ENCODE results near the gene IFRD1. TPM values are rescaled to one million over a fixed set of nuclear protein-coding genes. Genes with fewer than 3 reads are reported as not detected.

Gene IFRD1
- total RNA-seq, 5 donors from 2014 or later (not counting 1 experiment from before 2014, with no cell fraction given) = 45.0 to 268 (median 52.1) TPM

- H3K9me3 ChIP-seq = no peaks in the 10 kb centered on the region
- no peak overlapping the region for H3K4me3 ChIP-seq (ENCODE audit: control insufficient read depth in 1 of 2, extremely low read depth in 1 of 2, low read length in 1 of 2)
- no peaks in the 10 kb centered on the region for H3K9me3 Mint-ChIP-seq
- peaks cover 0 to 3% of the 10 kb centered on the region in 2 donors for H3K27me3 Mint-ChIP-seq
- H3K4me1 Mint-ChIP-seq = no peaks in the 10 kb centered on the region
- no peaks in the 10 kb centered on the region for H3K27me3 ChIP-seq (replicated peaks in 1 of 2; ENCODE audit: control insufficient read depth in 2 of 2, extremely low read depth in 1 of 2, insufficient read depth in 2 of 2, low read length in 1 of 2)
- H3K27ac Mint-ChIP-seq = no peak overlapping the region
- H3K4me3 Mint-ChIP-seq = no peak overlapping the region
- no CpG with 5 or more reads among the region's 3 CpGs for WGBS (ENCODE audit: insufficient coverage)
- DNase-seq (no peak), ATAC-seq (replicated peaks in 1 of 4) (no peak)
- no peaks in the 10 kb centered on the region for H3K36me3 ChIP-seq (ENCODE audit: control insufficient read depth in 2 of 2, extremely low read depth in 1 of 2, insufficient read depth in 1 of 2, low read length in 1 of 2)
- no peak overlapping the region for H3K27ac ChIP-seq (ENCODE audit: low read length)
- CTCF ChIA-PET = no interaction called here
- POLR2A ChIA-PET = no interaction called here
- H3K36me3 Mint-ChIP-seq = no peaks in the 10 kb centered on the region
- no peaks in the 10 kb centered on the region for H3K4me1 ChIP-seq (ENCODE audit: control insufficient read depth in 1 of 2, extremely low read depth in 1 of 2, insufficient read depth in 2 of 2, low read length in 2 of 2)
Measured at GRCh38 chr7:112431803-112432202, 18.5 kb upstream of the IFRD1 start.

- WGBS (ENCODE audit: insufficient coverage) = no CpG with 5 or more reads among the region's 1 CpG
- Mint-ChIP-seq H3K36me3 (no peaks in the 10 kb centered on the region), H3K4me1 (no peaks in the 10 kb centered on the region), H3K27ac (no peak overlapping the region), H3K27me3 (no peaks in the 10 kb centered on the region), H3K9me3 (no peaks in the 10 kb centered on the region), H3K4me3 (no peak overlapping the region)
- H3K27me3 ChIP-seq (replicated peaks in 1 of 2; ENCODE audit: control insufficient read depth in 2 of 2, extremely low read depth in 1 of 2, insufficient read depth in 2 of 2, low read length in 1 of 2) = no peaks in the 10 kb centered on the region
- DNase-seq (no peak), ATAC-seq (replicated peaks in 1 of 4) (no peak)
- H3K27ac ChIP-seq (ENCODE audit: low read length) = no peak overlapping the region
- no peaks in the 10 kb centered on the region for H3K4me1 ChIP-seq (ENCODE audit: control insufficient read depth in 1 of 2, extremely low read depth in 1 of 2, insufficient read depth in 2 of 2, low read length in 2 of 2)
- POLR2A ChIA-PET = no interaction called here
- no peaks in the 10 kb centered on the region for H3K9me3 ChIP-seq
- no peak overlapping the region for H3K4me3 ChIP-seq (ENCODE audit: control insufficient read depth in 1 of 2, extremely low read depth in 1 of 2, low read length in 1 of 2)
- CTCF ChIA-PET = no interaction called here
- H3K36me3 ChIP-seq (ENCODE audit: control insufficient read depth in 2 of 2, extremely low read depth in 1 of 2, insufficient read depth in 1 of 2, low read length in 1 of 2) = no peaks in the 10 kb centered on the region
Measured at GRCh38 chr7:112433289-112433688, 17.0 kb upstream of the IFRD1 start.

- Histone ChIP-seq H3K27me3 (replicated peaks in 1 of 2; ENCODE audit: control insufficient read depth in 2 of 2, extremely low read depth in 1 of 2, insufficient read depth in 2 of 2, low read length in 1 of 2) (peaks cover 0 to 6% of the 10 kb centered on the region in 2 experiments), H3K4me3 (ENCODE audit: control insufficient read depth in 1 of 2, extremely low read depth in 1 of 2, low read length in 1 of 2) (no peak overlapping the region), H3K36me3 (ENCODE audit: control insufficient read depth in 2 of 2, extremely low read depth in 1 of 2, insufficient read depth in 1 of 2, low read length in 1 of 2) (no peaks in the 10 kb centered on the region), H3K4me1 (ENCODE audit: control insufficient read depth in 1 of 2, extremely low read depth in 1 of 2, insufficient read depth in 2 of 2, low read length in 2 of 2) (no peaks in the 10 kb centered on the region), H3K9me3 (no peaks in the 10 kb centered on the region), H3K27ac (ENCODE audit: low read length) (no peak overlapping the region)
- H3K4me3 Mint-ChIP-seq = no peak overlapping the region
- H3K9me3 Mint-ChIP-seq = no peaks in the 10 kb centered on the region
- no CpG with 5 or more reads among the region's 1 CpG for WGBS (ENCODE audit: insufficient coverage)
- no peak for ATAC-seq (replicated peaks in 1 of 4)
- ChIA-PET POLR2A (no interaction called here), CTCF (interaction anchor here in 1 of 2 donors (0.6 kb wide), 1 partner anchor 33 kb away, joined by 3 read pairs; no protein-coding TSS in a partner anchor)
- no peaks in the 10 kb centered on the region for H3K36me3 Mint-ChIP-seq
- H3K4me1 Mint-ChIP-seq = no peaks in the 10 kb centered on the region
- H3K27me3 Mint-ChIP-seq = peaks cover 0 to 5% of the 10 kb centered on the region in 2 donors
- no peak overlapping the region for H3K27ac Mint-ChIP-seq
- no peak for DNase-seq
Measured at GRCh38 chr7:112437072-112437471, 13.2 kb upstream of the IFRD1 start.

- no peaks in the 10 kb centered on the region for H3K36me3 ChIP-seq (ENCODE audit: control insufficient read depth in 2 of 2, extremely low read depth in 1 of 2, insufficient read depth in 1 of 2, low read length in 1 of 2)
- DNase-seq (no peak), ATAC-seq (replicated peaks in 1 of 4) (no peak)
- Mint-ChIP-seq H3K36me3 (no peaks in the 10 kb centered on the region), H3K27me3 (peaks cover 0 to 5% of the 10 kb centered on the region in 2 donors), H3K4me1 (no peaks in the 10 kb centered on the region), H3K4me3 (no peak overlapping the region), H3K9me3 (no peaks in the 10 kb centered on the region), H3K27ac (no peak overlapping the region)
- CTCF ChIA-PET = no interaction called here
- no peak overlapping the region for H3K4me3 ChIP-seq (ENCODE audit: control insufficient read depth in 1 of 2, extremely low read depth in 1 of 2, low read length in 1 of 2)
- POLR2A ChIA-PET = no interaction called here
- no peaks in the 10 kb centered on the region for H3K4me1 ChIP-seq (ENCODE audit: control insufficient read depth in 1 of 2, extremely low read depth in 1 of 2, insufficient read depth in 2 of 2, low read length in 2 of 2)
- peaks cover 0 to 6% of the 10 kb centered on the region in 2 experiments for H3K27me3 ChIP-seq (replicated peaks in 1 of 2; ENCODE audit: control insufficient read depth in 2 of 2, extremely low read depth in 1 of 2, insufficient read depth in 2 of 2, low read length in 1 of 2)
- no peaks in the 10 kb centered on the region for H3K9me3 ChIP-seq
- no peak overlapping the region for H3K27ac ChIP-seq (ENCODE audit: low read length)
- no CpG with 5 or more reads among the region's 1 CpG for WGBS (ENCODE audit: insufficient coverage)
Measured at GRCh38 chr7:112439476-112439875, 10.8 kb upstream of the IFRD1 start.

GRCh38 chr7:112442210-112442609 is 8.1 kb upstream of the IFRD1 start:
- H3K4me3 Mint-ChIP-seq = no peak overlapping the region
- Histone ChIP-seq H3K36me3 (ENCODE audit: control insufficient read depth in 2 of 2, extremely low read depth in 1 of 2, insufficient read depth in 1 of 2, low read length in 1 of 2) (no peaks in the 10 kb centered on the region), H3K4me1 (ENCODE audit: control insufficient read depth in 1 of 2, extremely low read depth in 1 of 2, insufficient read depth in 2 of 2, low read length in 2 of 2) (no peaks in the 10 kb centered on the region), H3K9me3 (no peaks in the 10 kb centered on the region), H3K27me3 (replicated peaks in 1 of 2; ENCODE audit: control insufficient read depth in 2 of 2, extremely low read depth in 1 of 2, insufficient read depth in 2 of 2, low read length in 1 of 2) (peaks cover 0 to 6% of the 10 kb centered on the region in 2 experiments), H3K27ac (ENCODE audit: low read length) (no peak overlapping the region), H3K4me3 (ENCODE audit: control insufficient read depth in 1 of 2, extremely low read depth in 1 of 2, low read length in 1 of 2) (no peak overlapping the region)
- WGBS (ENCODE audit: insufficient coverage) = 100% methylated on average over 1 of the region's 2 CpGs
- ATAC-seq (replicated peaks in 1 of 4) = no peak
- no peaks in the 10 kb centered on the region for H3K36me3 Mint-ChIP-seq
- peaks cover 0 to 5% of the 10 kb centered on the region in 2 donors for H3K27me3 Mint-ChIP-seq
- ChIA-PET POLR2A (interaction anchor here in 1 of 2 donors (0.7 kb wide), 1 partner anchor 19 kb away, joined by 3 read pairs; no protein-coding TSS in a partner anchor), CTCF (no interaction called here)
- H3K4me1 Mint-ChIP-seq = no peaks in the 10 kb centered on the region
- H3K27ac Mint-ChIP-seq = no peak overlapping the region
- H3K9me3 Mint-ChIP-seq = no peaks in the 10 kb centered on the region
- no peak for DNase-seq

- ChIA-PET CTCF (no interaction called here), POLR2A (no interaction called here)
- Histone ChIP-seq H3K27me3 (replicated peaks in 1 of 2; ENCODE audit: control insufficient read depth in 2 of 2, extremely low read depth in 1 of 2, insufficient read depth in 2 of 2, low read length in 1 of 2) (peaks cover 0 to 6% of the 10 kb centered on the region in 2 experiments), H3K36me3 (ENCODE audit: control insufficient read depth in 2 of 2, extremely low read depth in 1 of 2, insufficient read depth in 1 of 2, low read length in 1 of 2) (no peaks in the 10 kb centered on the region), H3K9me3 (no peaks in the 10 kb centered on the region), H3K4me1 (ENCODE audit: control insufficient read depth in 1 of 2, extremely low read depth in 1 of 2, insufficient read depth in 2 of 2, low read length in 2 of 2) (peaks cover 0 to under 1% of the 10 kb centered on the region in 2 experiments), H3K4me3 (ENCODE audit: control insufficient read depth in 1 of 2, extremely low read depth in 1 of 2, low read length in 1 of 2) (no peak overlapping the region), H3K27ac (ENCODE audit: low read length) (no peak overlapping the region)
- 100% methylated on average over 2 of the region's 3 CpGs for WGBS (ENCODE audit: insufficient coverage)
- H3K27me3 Mint-ChIP-seq = no peaks in the 10 kb centered on the region
- H3K9me3 Mint-ChIP-seq = no peaks in the 10 kb centered on the region
- no peak overlapping the region for H3K27ac Mint-ChIP-seq
- no peak overlapping the region for H3K4me3 Mint-ChIP-seq
- ATAC-seq (replicated peaks in 1 of 4) (no peak), DNase-seq (no peak)
- peaks cover 11 to 12% (median 11%) of the 10 kb centered on the region in 3 donors for H3K4me1 Mint-ChIP-seq
- H3K36me3 Mint-ChIP-seq = no peaks in the 10 kb centered on the region
Measured at GRCh38 chr7:112444505-112444904, 5.8 kb upstream of the IFRD1 start.

- H3K36me3 Mint-ChIP-seq = no peaks in the 10 kb centered on the region
- H3K4me1 ChIP-seq (ENCODE audit: control insufficient read depth in 1 of 2, extremely low read depth in 1 of 2, insufficient read depth in 2 of 2, low read length in 2 of 2) = peaks cover 0 to 11% of the 10 kb centered on the region in 2 experiments
- H3K9me3 Mint-ChIP-seq = no peaks in the 10 kb centered on the region
- no peak for ATAC-seq (replicated peaks in 1 of 4)
- H3K4me1 Mint-ChIP-seq = peaks cover 17 to 28% (median 20%) of the 10 kb centered on the region in 3 donors
- 57% methylated on average over 3 of the region's 3 CpGs for WGBS (ENCODE audit: insufficient coverage)
- H3K27ac Mint-ChIP-seq = no peak overlapping the region
- no peaks in the 10 kb centered on the region for H3K27me3 Mint-ChIP-seq
- H3K36me3 ChIP-seq (ENCODE audit: control insufficient read depth in 2 of 2, extremely low read depth in 1 of 2, insufficient read depth in 1 of 2, low read length in 1 of 2) = no peaks in the 10 kb centered on the region
- no peaks in the 10 kb centered on the region for H3K27me3 ChIP-seq (replicated peaks in 1 of 2; ENCODE audit: control insufficient read depth in 2 of 2, extremely low read depth in 1 of 2, insufficient read depth in 2 of 2, low read length in 1 of 2)
- POLR2A ChIA-PET = no interaction called here
- H3K27ac ChIP-seq (ENCODE audit: low read length) = no peak overlapping the region
- no peak overlapping the region for H3K4me3 Mint-ChIP-seq
- H3K9me3 ChIP-seq = no peaks in the 10 kb centered on the region
- DNase-seq = no peak
- no peak overlapping the region for H3K4me3 ChIP-seq (ENCODE audit: control insufficient read depth in 1 of 2, extremely low read depth in 1 of 2, low read length in 1 of 2)
- CTCF ChIA-PET = no interaction called here
Measured at GRCh38 chr7:112446431-112446830, 3.8 kb upstream of the IFRD1 start.

Measured in T-cell (primary cell).